NT2/D1 (cell line): ENCODE data around the gene BACE1-AS.

ENCODE experiments used
- DNase-seq: peaks from one replicate; pipeline ENCODE4 v3.0.0-alpha.2; 2011; ENCODE audit warnings: low read depth, low spot score
- H3K27me3 ChIP-seq: 2 replicates; pipeline ENCODE4 v1.6.0; 2011; ENCODE audit warnings: mild to moderate bottlenecking; ENCODE audit not compliant: insufficient read length, insufficient read depth
- H3K36me3 ChIP-seq: 2 replicates; pipeline ENCODE4 v1.6.1; 2011; ENCODE audit warnings: mild to moderate bottlenecking, low read length, mixed read lengths; ENCODE audit not compliant: insufficient read depth, insufficient read length
- H3K4me1 ChIP-seq: 2 replicates; pipeline ENCODE4 v1.5.1; 2011; ENCODE audit not compliant: insufficient read depth, insufficient read length
- H3K4me3 ChIP-seq: 2 replicates; pipeline ENCODE4 v1.5.1; 2011; ENCODE audit warnings: low read depth; ENCODE audit not compliant: insufficient read length
- H3K9ac ChIP-seq: 2 replicates; pipeline ENCODE4 v1.6.0; 2011; ENCODE audit warnings: low read depth; ENCODE audit not compliant: insufficient read length
- H3K9me3 ChIP-seq: 2 replicates; pipeline ENCODE4 v1.5.1; 2011; ENCODE audit warnings: mild to moderate bottlenecking, low read length; ENCODE audit not compliant: insufficient read depth
- SUZ12 ChIP-seq: IDR thresholded peaks from 2 replicates; pipeline ENCODE4 v1.6.1; 2011; ENCODE audit not compliant: insufficient read length, insufficient read depth; ENCODE audit errors: extremely low read depth
- YY1 ChIP-seq: IDR thresholded peaks from 2 replicates; pipeline ENCODE4 v1.6.1; 2011; ENCODE audit not compliant: insufficient read length, insufficient read depth
- ZNF274 ChIP-seq: IDR thresholded peaks from 2 replicates; pipeline ENCODE4 v1.6.1; 2011; ENCODE audit warnings: mild to moderate bottlenecking, low read depth, low read length

BACE1-AS gene

DNA sequence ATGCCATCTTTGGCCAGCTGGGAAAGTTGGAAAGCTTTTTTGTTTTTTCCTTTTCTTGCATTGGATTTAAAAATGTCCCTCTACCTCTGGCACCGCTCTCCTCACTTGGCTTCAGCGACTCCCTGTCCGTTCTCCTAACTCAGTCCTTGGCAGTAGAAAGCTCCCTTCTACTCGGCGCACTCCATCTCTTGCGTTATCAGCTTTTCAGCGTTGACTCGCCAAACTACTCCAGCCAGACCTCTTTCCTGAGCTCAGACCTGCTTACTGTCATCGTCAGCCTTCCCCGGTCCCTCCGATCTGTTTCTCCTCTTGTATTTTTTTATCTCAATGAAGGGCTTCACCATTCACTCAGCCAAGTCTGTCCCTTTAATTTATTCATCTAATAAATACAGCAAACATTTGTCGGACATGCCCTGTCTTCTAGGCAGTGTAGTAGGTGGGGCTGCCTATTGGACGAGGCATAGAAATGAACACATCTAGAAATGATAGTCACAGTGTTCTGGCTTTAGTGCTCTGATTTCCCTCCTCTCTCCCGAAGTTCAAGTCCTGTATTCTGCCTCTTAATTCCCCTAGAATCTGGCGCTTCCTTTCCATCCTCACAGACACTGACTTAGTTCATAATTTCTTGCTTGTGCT is 37.3 kb downstream of the BACE1-AS start:
- H3K4me1 ChIP-seq: peaks cover 2% of the 10 kb centered on the region
- DNase-seq: no peak
- peak overlapping the region; percentile 81 for H3K9ac ChIP-seq
- no peaks in the 10 kb centered on the region for H3K9me3 ChIP-seq
- no peaks in the 10 kb centered on the region for H3K27me3 ChIP-seq
- H3K4me3 ChIP-seq: peak overlapping the region; percentile 72
- H3K36me3 ChIP-seq: peaks cover 4% of the 10 kb centered on the region
- TF ChIP-seq YY1 (no peak), ZNF274 (no peak), SUZ12 (no peak)

- no peaks in the 10 kb centered on the region for H3K27me3 ChIP-seq
- H3K36me3 ChIP-seq: peaks cover 38% of the 10 kb centered on the region
- no peak overlapping the region for H3K4me3 ChIP-seq
- no peak overlapping the region for H3K9ac ChIP-seq
- TF ChIP-seq YY1: no peak
- TF ChIP-seq ZNF274: no peak
- TF ChIP-seq SUZ12: no peak
- no peaks in the 10 kb centered on the region for H3K9me3 ChIP-seq
- peaks cover 2% of the 10 kb centered on the region for H3K4me1 ChIP-seq
- DNase-seq: no peak
These were observed 41.7 kb downstream of the BACE1-AS start for GRCh38 chr11:117332843-117333242.

DNA sequence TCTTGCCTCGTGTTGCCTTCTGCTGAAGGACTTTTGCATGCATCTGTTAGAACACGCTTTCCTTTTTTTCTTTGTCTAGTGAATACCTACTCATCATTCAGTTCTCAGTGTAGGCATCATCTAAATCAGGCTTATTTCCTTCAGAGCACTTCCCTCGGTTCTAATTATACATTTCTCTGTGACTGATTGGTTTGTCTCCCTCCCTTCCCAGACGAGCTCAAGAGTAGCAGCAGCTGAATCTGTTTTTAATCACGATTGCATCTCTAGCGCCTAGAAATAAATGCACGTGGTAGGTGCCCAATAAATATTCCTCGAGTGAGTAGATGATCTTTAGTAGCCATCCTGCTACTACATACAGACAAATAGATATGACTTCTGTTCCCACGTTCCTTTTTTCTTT is 42.8 kb downstream of the BACE1-AS start:
- Histone ChIP-seq H3K4me3 (no peak overlapping the region), H3K27me3 (no peaks in the 10 kb centered on the region), H3K9ac (no peak overlapping the region), H3K4me1 (no peaks in the 10 kb centered on the region), H3K36me3 (peaks cover 46% of the 10 kb centered on the region), H3K9me3 (no peaks in the 10 kb centered on the region)
- no peak for TF ChIP-seq ZNF274
- TF ChIP-seq YY1: no peak
- TF ChIP-seq SUZ12: no peak
- DNase-seq: no peak

GRCh38 chr11:117334896-117335295 is 43.8 kb downstream of the BACE1-AS start:
- TF ChIP-seq ZNF274: no peak
- TF ChIP-seq SUZ12: no peak
- TF ChIP-seq YY1: no peak
- no peaks in the 10 kb centered on the region for H3K9me3 ChIP-seq
- H3K4me1 ChIP-seq: no peaks in the 10 kb centered on the region
- no peak for DNase-seq
- no peak overlapping the region for H3K4me3 ChIP-seq
- no peak overlapping the region for H3K9ac ChIP-seq
- peaks cover 52% of the 10 kb centered on the region for H3K36me3 ChIP-seq
- no peaks in the 10 kb centered on the region for H3K27me3 ChIP-seq

DNA sequence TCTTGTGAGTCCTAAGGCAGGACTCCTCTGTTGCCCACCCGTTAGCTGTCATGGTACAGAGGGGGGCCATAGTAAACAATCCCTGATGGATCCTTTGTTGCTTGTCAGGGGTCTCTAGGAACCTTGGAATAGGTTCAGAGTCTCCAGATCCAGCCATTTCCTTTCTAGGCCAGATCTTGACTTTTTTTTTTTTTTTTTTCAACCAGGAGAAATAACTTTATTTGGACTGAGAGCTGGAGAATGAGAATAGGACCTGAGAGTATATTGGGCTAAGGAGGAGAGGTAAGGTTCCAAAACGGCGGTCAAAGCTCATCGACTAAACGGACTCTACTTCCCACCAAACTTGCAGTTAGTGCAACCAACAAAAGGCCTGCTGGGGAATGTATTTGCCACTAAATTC is 44.3 kb downstream of the BACE1-AS start:
- TF ChIP-seq ZNF274 (no peak), YY1 (no peak), SUZ12 (no peak)
- Histone ChIP-seq H3K4me3 (no peak overlapping the region), H3K9me3 (no peaks in the 10 kb centered on the region), H3K36me3 (peaks cover 57% of the 10 kb centered on the region), H3K4me1 (no peaks in the 10 kb centered on the region), H3K27me3 (no peaks in the 10 kb centered on the region), H3K9ac (no peak overlapping the region)
- no peak for DNase-seq

- TF ChIP-seq YY1: no peak
- TF ChIP-seq ZNF274: no peak
- no peak for TF ChIP-seq SUZ12
- no peak for DNase-seq
These were observed 45.9 kb downstream of the BACE1-AS start for GRCh38 chr11:117337076-117337475.

More at GRCh38 chr11:117337076-117337475, 45.9 kb downstream of the BACE1-AS start:
- no peaks in the 10 kb centered on the region for H3K27me3 ChIP-seq
- no peaks in the 10 kb centered on the region for H3K4me1 ChIP-seq
- peaks cover 72% of the 10 kb centered on the region for H3K36me3 ChIP-seq
- H3K9me3 ChIP-seq: no peaks in the 10 kb centered on the region
- H3K4me3 ChIP-seq: no peak overlapping the region
- no peak overlapping the region for H3K9ac ChIP-seq
